ENCODE data around the gene DNAJC13.

Gene DNAJC13

DNA sequence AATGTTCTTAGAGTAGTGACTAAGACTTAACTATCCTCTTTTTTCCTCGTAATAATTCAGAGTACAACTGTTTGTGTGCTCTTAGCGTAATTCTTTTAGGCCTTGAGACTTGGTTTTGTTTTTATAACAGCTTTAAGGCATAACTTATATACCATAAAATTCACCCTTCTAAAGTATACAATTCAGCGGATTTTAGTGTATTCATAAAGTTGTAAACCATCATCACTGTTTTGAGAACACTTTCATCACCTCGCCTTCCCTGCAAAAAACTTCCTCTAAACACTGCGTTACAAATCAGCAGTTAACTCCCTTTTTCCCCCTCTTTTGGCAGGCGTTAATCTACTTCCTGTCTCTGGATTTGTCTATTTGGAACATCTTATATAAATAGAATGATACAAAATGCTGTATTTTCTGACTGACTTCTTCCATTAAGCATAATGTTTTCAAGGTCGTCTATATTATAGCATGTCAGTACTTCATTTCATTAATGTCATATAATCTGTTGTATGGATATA, 18.7 kb downstream of the DNAJC13 start:
- WGBS, 2 donors (ENCODE audit: extremely low coverage in 2 of 2, insufficient read length in 2 of 2, insufficient replicate concordance in 1 of 2), result no CpG with 5 or more reads among the region's 7 CpGs
- no peak overlapping the region for H3K9ac ChIP-seq (ENCODE audit: low read depth, low read length, poor library complexity)
- no peak overlapping the region for H2AFZ ChIP-seq (ENCODE audit: low read length)
- no peak overlapping the region for H2BK120ac ChIP-seq (ENCODE audit: low read depth, low read length)
- H2BK15ac ChIP-seq (ENCODE audit: low read length), result no peak overlapping the region
- H3K23ac ChIP-seq (ENCODE audit: low read depth, low read length, poor library complexity), result no peak overlapping the region
- H2BK5ac ChIP-seq (ENCODE audit: low read length), result no peak overlapping the region
- H3K36me3 ChIP-seq (replicated peaks in 1 of 2; ENCODE audit: control insufficient read depth in 2 of 2, insufficient read depth in 2 of 2, low read length in 2 of 2), result peaks cover 0 to 46% of the 10 kb centered on the region in 2 donors
- no peak overlapping the region for H3K27ac ChIP-seq (replicated peaks; ENCODE audit: low read length)
- no peak for DNase-seq (ENCODE audit: low spot score)
- no peak overlapping the region for H4K91ac ChIP-seq (ENCODE audit: low read depth, low read length, poor library complexity)
- H3K4me1 ChIP-seq (ENCODE audit: control insufficient read depth in 2 of 2, insufficient read depth in 1 of 2, low read depth in 1 of 2, low read length in 2 of 2), result no peaks in the 10 kb centered on the region
- no peak overlapping the region for H3K4ac ChIP-seq (ENCODE audit: low read length)
- no peaks in the 10 kb centered on the region for H3K9me3 ChIP-seq (replicated peaks in 1 of 2; ENCODE audit: control insufficient read depth in 2 of 2, insufficient read depth in 1 of 2, low read depth in 1 of 2, low read length in 2 of 2)
- no peaks in the 10 kb centered on the region for H3K27me3 ChIP-seq (ENCODE audit: control insufficient read depth in 3 of 3, insufficient read depth in 3 of 3, low read depth in 1 of 3, low read length in 3 of 3)
- H3K79me1 ChIP-seq (ENCODE audit: low read depth, low read length), result no peaks in the 10 kb centered on the region
- H3K14ac ChIP-seq (ENCODE audit: low read length), result no peak overlapping the region
- H3K4me3 ChIP-seq (ENCODE audit: low read length in 2 of 2), result no peak overlapping the region
- no peak overlapping the region for H3K4me2 ChIP-seq (ENCODE audit: insufficient read depth, low read length, poor library complexity, severe bottlenecking)
- no peak overlapping the region for H2BK12ac ChIP-seq (ENCODE audit: low read length)
- H2AK5ac ChIP-seq (ENCODE audit: low read depth, low read length), result no peak overlapping the region
- no peak overlapping the region for H4K8ac ChIP-seq (ENCODE audit: low read depth, low read length)
- no peak overlapping the region for H3K18ac ChIP-seq (ENCODE audit: low read length)

- Histone ChIP-seq H3K79me1 (ENCODE audit: low read depth, low read length) (no peaks in the 10 kb centered on the region), H3K23ac (ENCODE audit: low read depth, low read length, poor library complexity) (no peak overlapping the region), H3K9me3 (replicated peaks in 1 of 2; ENCODE audit: control insufficient read depth in 2 of 2, insufficient read depth in 1 of 2, low read depth in 1 of 2, low read length in 2 of 2) (no peaks in the 10 kb centered on the region), H3K9ac (ENCODE audit: low read depth, low read length, poor library complexity) (no peak overlapping the region), H2BK12ac (ENCODE audit: low read length) (no peak overlapping the region), H2BK15ac (ENCODE audit: low read length) (no peak overlapping the region), H2AK5ac (ENCODE audit: low read depth, low read length) (no peak overlapping the region), H3K4me2 (ENCODE audit: insufficient read depth, low read length, poor library complexity, severe bottlenecking) (no peak overlapping the region), H4K91ac (ENCODE audit: low read depth, low read length, poor library complexity) (no peak overlapping the region), H3K18ac (ENCODE audit: low read length) (no peak overlapping the region), H4K8ac (ENCODE audit: low read depth, low read length) (no peak overlapping the region), H3K4me1 (ENCODE audit: control insufficient read depth in 2 of 2, insufficient read depth in 1 of 2, low read depth in 1 of 2, low read length in 2 of 2) (no peaks in the 10 kb centered on the region), H2BK120ac (ENCODE audit: low read depth, low read length) (no peak overlapping the region), H3K27me3 (ENCODE audit: control insufficient read depth in 3 of 3, insufficient read depth in 3 of 3, low read depth in 1 of 3, low read length in 3 of 3) (no peaks in the 10 kb centered on the region), H3K27ac (replicated peaks; ENCODE audit: low read length) (no peak overlapping the region), H2AFZ (ENCODE audit: low read length) (no peak overlapping the region), H3K36me3 (replicated peaks in 1 of 2; ENCODE audit: control insufficient read depth in 2 of 2, insufficient read depth in 2 of 2, low read length in 2 of 2) (peaks cover 0 to 31% of the 10 kb centered on the region in 2 donors), H2BK5ac (ENCODE audit: low read length) (no peak overlapping the region), H3K4me3 (ENCODE audit: low read length in 2 of 2) (no peak overlapping the region), H3K4ac (ENCODE audit: low read length) (no peak overlapping the region), H3K14ac (ENCODE audit: low read length) (no peak overlapping the region)
- DNase-seq (ENCODE audit: low spot score), result no peak
- no CpG with 5 or more reads among the region's 5 CpGs for whole genome bisulfite sequencing, 2 donors (ENCODE audit: extremely low coverage in 2 of 2, insufficient read length in 2 of 2, insufficient replicate concordance in 1 of 2)
Observed at GRCh38 chr3:132443421-132443820, 26.1 kb downstream of the DNAJC13 start.

DNA sequence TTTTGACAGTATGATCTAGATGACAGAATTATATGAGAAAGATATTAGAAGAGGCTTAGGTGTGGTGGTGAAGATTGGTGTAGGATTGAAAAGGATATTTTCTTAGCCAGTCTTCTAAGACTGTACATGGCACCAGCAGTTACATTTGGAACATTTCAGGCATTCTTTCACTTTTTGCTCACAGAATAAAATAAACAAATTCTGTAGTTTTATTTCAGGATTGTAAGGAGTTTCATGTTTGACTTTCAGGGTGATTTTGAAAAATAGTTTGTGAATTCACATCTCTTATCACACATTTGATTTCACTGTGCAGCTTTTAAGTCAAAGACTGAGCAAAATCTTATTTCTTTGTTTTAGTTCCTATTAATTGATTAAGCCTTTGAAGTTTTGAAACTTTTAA, 27.1 kb downstream of the DNAJC13 start:
- H3K18ac ChIP-seq (ENCODE audit: low read length), result no peak overlapping the region
- H4K8ac ChIP-seq (ENCODE audit: low read depth, low read length), result no peak overlapping the region
- H3K4me3 ChIP-seq (ENCODE audit: low read length in 2 of 2), result no peak overlapping the region
- no peak overlapping the region for H3K9ac ChIP-seq (ENCODE audit: low read depth, low read length, poor library complexity)
- no peak overlapping the region for H3K23ac ChIP-seq (ENCODE audit: low read depth, low read length, poor library complexity)
- no peak overlapping the region for H3K4ac ChIP-seq (ENCODE audit: low read length)
- H2AFZ ChIP-seq (ENCODE audit: low read length), result no peak overlapping the region
- no peaks in the 10 kb centered on the region for H3K27me3 ChIP-seq (ENCODE audit: control insufficient read depth in 3 of 3, insufficient read depth in 3 of 3, low read depth in 1 of 3, low read length in 3 of 3)
- H3K36me3 ChIP-seq (replicated peaks in 1 of 2; ENCODE audit: control insufficient read depth in 2 of 2, insufficient read depth in 2 of 2, low read length in 2 of 2), result peaks cover 0 to 37% of the 10 kb centered on the region in 2 donors
- no peak overlapping the region for H4K91ac ChIP-seq (ENCODE audit: low read depth, low read length, poor library complexity)
- no peak for DNase-seq (ENCODE audit: low spot score)
- no peaks in the 10 kb centered on the region for H3K4me1 ChIP-seq (ENCODE audit: control insufficient read depth in 2 of 2, insufficient read depth in 1 of 2, low read depth in 1 of 2, low read length in 2 of 2)
- no peaks in the 10 kb centered on the region for H3K79me1 ChIP-seq (ENCODE audit: low read depth, low read length)
- H2BK12ac ChIP-seq (ENCODE audit: low read length), result no peak overlapping the region
- no peak overlapping the region for H3K27ac ChIP-seq (replicated peaks; ENCODE audit: low read length)
- no peak overlapping the region for H2BK15ac ChIP-seq (ENCODE audit: low read length)
- no peak overlapping the region for H2BK5ac ChIP-seq (ENCODE audit: low read length)
- no peak overlapping the region for H3K14ac ChIP-seq (ENCODE audit: low read length)
- H2AK5ac ChIP-seq (ENCODE audit: low read depth, low read length), result no peak overlapping the region
- H3K4me2 ChIP-seq (ENCODE audit: insufficient read depth, low read length, poor library complexity, severe bottlenecking), result no peak overlapping the region
- no peak overlapping the region for H2BK120ac ChIP-seq (ENCODE audit: low read depth, low read length)
- no peaks in the 10 kb centered on the region for H3K9me3 ChIP-seq (replicated peaks in 1 of 2; ENCODE audit: control insufficient read depth in 2 of 2, insufficient read depth in 1 of 2, low read depth in 1 of 2, low read length in 2 of 2)

GRCh38 chr3:132445817-132446216, 28.5 kb downstream of the DNAJC13 start:
- Histone ChIP-seq H3K9ac (ENCODE audit: low read depth, low read length, poor library complexity) (no peak overlapping the region), H3K4me1 (ENCODE audit: control insufficient read depth in 2 of 2, insufficient read depth in 1 of 2, low read depth in 1 of 2, low read length in 2 of 2) (no peaks in the 10 kb centered on the region), H2AFZ (ENCODE audit: low read length) (no peak overlapping the region), H3K14ac (ENCODE audit: low read length) (no peak overlapping the region), H2BK120ac (ENCODE audit: low read depth, low read length) (no peak overlapping the region), H2BK12ac (ENCODE audit: low read length) (no peak overlapping the region), H3K27me3 (ENCODE audit: control insufficient read depth in 3 of 3, insufficient read depth in 3 of 3, low read depth in 1 of 3, low read length in 3 of 3) (no peaks in the 10 kb centered on the region), H3K4me2 (ENCODE audit: insufficient read depth, low read length, poor library complexity, severe bottlenecking) (no peak overlapping the region), H2AK5ac (ENCODE audit: low read depth, low read length) (no peak overlapping the region), H3K36me3 (replicated peaks in 1 of 2; ENCODE audit: control insufficient read depth in 2 of 2, insufficient read depth in 2 of 2, low read length in 2 of 2) (peaks cover 0 to 34% of the 10 kb centered on the region in 2 donors), H3K23ac (ENCODE audit: low read depth, low read length, poor library complexity) (no peak overlapping the region), H3K79me1 (ENCODE audit: low read depth, low read length) (no peaks in the 10 kb centered on the region), H3K4ac (ENCODE audit: low read length) (no peak overlapping the region), H4K91ac (ENCODE audit: low read depth, low read length, poor library complexity) (no peak overlapping the region), H2BK15ac (ENCODE audit: low read length) (no peak overlapping the region), H4K8ac (ENCODE audit: low read depth, low read length) (no peak overlapping the region), H3K9me3 (replicated peaks in 1 of 2; ENCODE audit: control insufficient read depth in 2 of 2, insufficient read depth in 1 of 2, low read depth in 1 of 2, low read length in 2 of 2) (no peaks in the 10 kb centered on the region), H2BK5ac (ENCODE audit: low read length) (no peak overlapping the region), H3K4me3 (ENCODE audit: low read length in 2 of 2) (no peak overlapping the region), H3K27ac (replicated peaks; ENCODE audit: low read length) (no peak overlapping the region), H3K18ac (ENCODE audit: low read length) (no peak overlapping the region)
- no peak for DNase-seq (ENCODE audit: low spot score)

Measured in neuronal stem cell (in vitro differentiated cells).